Osteocyte (in vitro differentiated cells): ENCODE results near the gene TTI1. TPM values are rescaled to one million over a fixed set of nuclear protein-coding genes. Genes with fewer than 3 reads are reported as not detected.

ENCODE experiments used
- DNase-seq: peaks from one replicate; pipeline ENCODE4 v3.0.0; 2021; ENCODE audit warnings: mixed read lengths; ENCODE audit not compliant: unreplicated experiment; ENCODE audit errors: extremely low spot score
- H3K27ac Mint-ChIP-seq: one replicate; pipeline ENCODE4 v1.8.0; 2021; ENCODE audit warnings: mild to moderate bottlenecking, mixed read lengths; ENCODE audit not compliant: unreplicated experiment
- H3K27me3 Mint-ChIP-seq: one replicate; pipeline ENCODE4 v1.8.0; 2021; ENCODE audit warnings: mixed read lengths; ENCODE audit not compliant: unreplicated experiment
- H3K36me3 Mint-ChIP-seq: one replicate; pipeline ENCODE4 v1.8.0; 2021; ENCODE audit warnings: mixed read lengths; ENCODE audit not compliant: unreplicated experiment
- H3K4me1 Mint-ChIP-seq: one replicate; pipeline ENCODE4 v1.8.0; 2021; ENCODE audit warnings: mixed read lengths; ENCODE audit not compliant: unreplicated experiment
- H3K4me3 Mint-ChIP-seq: one replicate; pipeline ENCODE4 v1.8.0; 2021; ENCODE audit warnings: mild to moderate bottlenecking, moderate library complexity, mixed read lengths; ENCODE audit not compliant: unreplicated experiment
- H3K9me3 Mint-ChIP-seq: one replicate; pipeline ENCODE4 v1.8.0; 2021; ENCODE audit warnings: mixed read lengths; ENCODE audit not compliant: unreplicated experiment
- CTCF ChIP-seq: fragments of 200-600 bp; sonication (generic); IDR thresholded peaks from 2 replicates; pipeline ENCODE4 v1.5.0; 2021; ENCODE audit warnings: antibody characterized with exemption, mild to moderate bottlenecking, moderate library complexity
- total RNA-seq: library from RNA; stranded (reverse); gene quantifications from 2 replicates; pipeline ENCODE4 v1.2.1, GENCODE V29; 2021

The TTI1 gene
- total RNA-seq, 1 donor from 2014 or later, result 16.2 TPM

DNA sequence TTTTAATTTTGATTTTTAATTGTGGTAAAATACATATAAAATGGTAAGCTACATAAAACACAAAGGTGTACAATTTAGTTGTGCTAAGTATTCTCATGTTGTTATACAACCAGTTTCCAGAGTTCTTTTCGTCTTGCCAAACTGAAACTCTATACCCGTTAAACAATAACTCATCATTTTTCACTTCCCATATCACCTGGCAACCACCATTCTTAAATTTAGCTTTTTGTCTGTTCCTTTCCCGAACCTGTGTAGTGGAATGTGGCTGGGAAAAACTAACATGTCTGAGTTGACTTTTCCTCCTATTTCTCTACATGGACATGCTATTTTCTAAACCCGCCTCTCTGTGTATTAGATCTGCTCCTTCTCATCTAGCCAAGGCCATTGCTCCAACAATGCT is 27.9 kb upstream of the TTI1 start:
- Mint-ChIP-seq H3K9me3 (no peaks in the 10 kb centered on the region), H3K27me3 (no peaks in the 10 kb centered on the region), H3K36me3 (peaks cover 30% of the 10 kb centered on the region), H3K27ac (peak overlapping the region; percentile 76), H3K4me3 (no peak overlapping the region), H3K4me1 (peaks cover 5% of the 10 kb centered on the region)
- no peak for DNase-seq
- TF ChIP-seq CTCF, result no peak

DNA sequence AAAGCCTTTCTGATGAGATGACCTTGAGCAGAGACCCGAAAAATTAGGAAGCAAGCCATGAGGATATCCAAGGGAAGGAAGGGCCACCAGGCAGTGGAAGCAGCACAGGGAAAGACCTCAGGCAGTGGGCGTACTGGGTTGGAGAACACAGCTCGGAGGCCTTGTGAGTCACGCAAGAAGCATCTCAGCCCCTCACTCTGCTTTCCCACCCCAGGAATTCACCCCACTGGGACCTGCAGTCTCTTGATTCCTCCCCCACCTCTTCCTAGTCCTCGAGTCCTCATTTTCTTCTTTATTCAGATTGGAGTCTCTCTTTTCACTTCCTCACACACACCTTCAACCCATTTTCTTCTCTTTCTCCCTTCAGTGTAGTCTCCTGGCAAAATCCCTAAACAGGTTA is 27.3 kb upstream of the TTI1 start:
- H3K4me1 Mint-ChIP-seq, result peaks cover 6% of the 10 kb centered on the region
- H3K9me3 Mint-ChIP-seq, result no peaks in the 10 kb centered on the region
- peak overlapping the region; percentile 76 for H3K27ac Mint-ChIP-seq
- no peak for DNase-seq
- H3K27me3 Mint-ChIP-seq, result no peaks in the 10 kb centered on the region
- no peak for TF ChIP-seq CTCF
- no peak overlapping the region for H3K4me3 Mint-ChIP-seq
- H3K36me3 Mint-ChIP-seq, result peaks cover 25% of the 10 kb centered on the region

DNA sequence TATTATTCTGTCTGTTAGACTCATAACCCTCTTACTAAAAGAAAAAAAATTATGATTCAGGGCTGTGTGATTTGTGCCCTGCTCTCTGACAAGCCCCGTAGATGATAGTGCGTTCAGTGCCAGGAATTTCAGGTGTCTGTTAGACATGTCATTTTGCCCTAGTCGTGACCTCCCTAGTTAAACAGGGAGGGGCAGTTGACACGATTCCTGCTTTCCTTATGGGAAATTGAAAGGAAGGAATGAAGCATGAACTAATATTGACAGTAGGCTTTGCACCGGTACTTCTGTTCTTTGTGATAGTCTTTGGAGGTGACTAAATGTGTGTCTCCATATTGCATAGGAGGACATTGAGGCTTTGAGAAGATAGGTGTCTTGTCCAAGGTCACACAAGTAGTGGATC is 26.6 kb upstream of the TTI1 start:
- TF ChIP-seq CTCF, result no peak
- H3K4me1 Mint-ChIP-seq, result peaks cover 11% of the 10 kb centered on the region
- peak overlapping the region; percentile 76 for H3K27ac Mint-ChIP-seq
- H3K9me3 Mint-ChIP-seq, result no peaks in the 10 kb centered on the region
- no peaks in the 10 kb centered on the region for H3K27me3 Mint-ChIP-seq
- no peak for DNase-seq
- H3K4me3 Mint-ChIP-seq, result no peak overlapping the region
- peaks cover 25% of the 10 kb centered on the region for H3K36me3 Mint-ChIP-seq

GRCh38 chr20:38057351-38057972 is 24.2 kb upstream of the TTI1 start:
- Mint-ChIP-seq H3K27ac (peak overlapping the region; percentile 45), H3K9me3 (no peaks in the 10 kb centered on the region), H3K36me3 (peaks cover 17% of the 10 kb centered on the region), H3K4me1 (peaks cover 11% of the 10 kb centered on the region), H3K4me3 (no peak overlapping the region), H3K27me3 (no peaks in the 10 kb centered on the region)
- peak; percentile 91 for DNase-seq
- peak; percentile 97 for TF ChIP-seq CTCF

DNA sequence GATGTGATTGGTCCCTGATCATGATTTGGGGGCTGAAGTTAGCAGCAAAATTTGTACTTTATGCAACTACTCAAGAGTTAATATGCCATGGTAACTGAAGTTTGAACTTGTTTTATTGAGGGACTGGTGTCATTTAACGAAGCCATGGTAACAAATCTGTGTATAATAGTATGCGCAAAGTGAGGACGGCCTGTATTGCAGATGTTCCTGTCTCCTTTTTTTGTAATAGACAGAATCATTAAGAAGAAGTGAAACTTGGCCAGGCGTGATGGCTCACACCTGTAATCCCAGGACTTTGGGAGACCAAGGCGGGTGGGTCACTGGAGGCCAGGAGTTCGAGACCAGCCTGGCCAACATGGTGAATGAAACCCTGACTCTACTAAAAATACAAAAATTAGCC is 22.6 kb upstream of the TTI1 start:
- Mint-ChIP-seq H3K4me3 (no peak overlapping the region), H3K27ac (no peak overlapping the region), H3K4me1 (peaks cover 11% of the 10 kb centered on the region), H3K36me3 (peaks cover 23% of the 10 kb centered on the region), H3K27me3 (no peaks in the 10 kb centered on the region), H3K9me3 (no peaks in the 10 kb centered on the region)
- DNase-seq, result no peak
- TF ChIP-seq CTCF, result no peak
